Vagina (tissue), 2 donors: ENCODE results near the gene ZNF878. TPM values are rescaled to one million over a fixed set of nuclear protein-coding genes. Genes with fewer than 3 reads are reported as not detected.

Experiments
- DNase-seq, 2 donors: peaks; one replicate each; pipeline ENCODE4 v3.0.0-alpha.2; 2017; ENCODE audit errors: extremely low spot score in 2 of 2
- H3K27ac ChIP-seq: fragments of 200-600 bp; sonication (generic); one replicate; pipeline ENCODE4 v1.5.1; 2019
- H3K27me3 ChIP-seq: fragments of 200-600 bp; sonication (generic); one replicate; pipeline ENCODE4 v1.5.1; 2019
- H3K36me3 ChIP-seq, 2 donors: fragments of 200-600 bp; sonication (generic); one replicate each; pipeline ENCODE4 v1.5.1; 2017 to 2019
- H3K4me1 ChIP-seq: fragments of 200-600 bp; sonication (generic); one replicate; pipeline ENCODE4 v1.5.1; 2019
- H3K4me3 ChIP-seq, 2 donors: fragments of 200-600 bp; sonication (generic); 1 replicate in 1 of 2; 2 replicates in 1 of 2; pipeline ENCODE4 v1.5.1; 2016 to 2019
- H3K9me3 ChIP-seq: fragments of 200-600 bp; sonication (generic); one replicate; pipeline ENCODE4 v1.5.1; 2019
- POLR2A ChIP-seq, 2 donors: fragments of 450-650 bp; IDR thresholded peaks; one replicate each; pipeline ENCODE4 v1.6.1; 2017; ENCODE audit warnings: antibody characterized with exemption in 2 of 2, mild to moderate bottlenecking in 2 of 2, moderate library complexity in 2 of 2
- POLR2AphosphoS5 ChIP-seq, 2 donors: sonication (generic); formaldehyde crosslinking; IDR thresholded peaks; one replicate each; pipeline ENCODE4 v1.9.0; 2017; ENCODE audit warnings: antibody characterized with exemption in 2 of 2, mild to moderate bottlenecking in 2 of 2, low read depth in 1 of 2; ENCODE audit not compliant: insufficient read depth in 1 of 2
- intact Hi-C: fragments of 100-400 bp; cut with DNase I; formaldehyde crosslinking; loops from one replicate; pipeline ENCODE4 v1.15.1; 2023
- total RNA-seq: library from RNA; depleted of rRNA; stranded (reverse); fragments of >200 nt; gene quantifications from one replicate; pipeline ENCODE4 v1.2.3, GENCODE V29; 2016
- TF ChIP-seq, protein P1 (sequence below), 3 experiments: fragments of 450-650 bp in 2 of 3; fragments of 200-600 bp in 1 of 3; sonication (generic) in 1 of 3; IDR thresholded peaks; one replicate each; pipeline ENCODE4 v1.5.1; 2017 to 2019; ENCODE audit warnings: antibody characterized with exemption in 3 of 3, mild to moderate bottlenecking in 2 of 3, moderate library complexity in 2 of 3

The ZNF878 gene
- total RNA-seq = 0.49 TPM

DNA sequence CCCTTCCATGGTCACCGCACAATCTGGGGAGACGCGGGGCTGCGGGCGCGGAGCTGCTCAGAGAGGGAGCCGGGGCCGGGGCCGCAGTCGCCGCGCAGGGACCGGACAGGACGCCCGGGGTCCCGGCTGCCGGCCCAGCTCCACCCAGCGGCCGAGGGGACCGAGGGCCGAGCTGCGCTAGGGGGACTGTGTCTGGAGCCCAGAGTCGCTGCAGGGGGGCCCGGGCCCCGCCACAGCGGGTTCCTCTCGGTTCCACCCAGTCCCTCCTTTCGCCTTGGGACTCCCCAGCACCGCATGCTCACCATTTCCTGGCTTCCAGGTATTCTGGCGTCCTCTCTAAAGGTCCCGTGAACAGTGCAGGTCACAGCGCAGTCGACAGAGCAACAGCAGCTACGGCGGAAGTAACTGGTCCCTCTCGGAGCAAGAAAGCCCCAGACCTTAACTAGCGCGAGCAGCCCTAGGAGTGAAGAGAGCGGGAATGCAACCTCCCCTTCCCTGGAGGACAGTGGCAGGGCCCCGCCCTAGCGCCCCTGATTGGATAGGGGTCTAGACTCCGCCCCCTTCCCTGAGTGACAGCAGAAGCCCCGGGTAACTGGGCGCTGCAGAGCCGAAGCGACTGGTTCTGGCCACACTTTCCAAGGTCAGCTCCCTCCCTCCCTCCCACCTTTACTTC, at the start of gene ZNF878:
ZNF878 (minus strand) TSS at position 465 of the 673 bp plus-strand sequence; CDS start at position 305, 160 bp downstream.
- Histone ChIP-seq H3K27me3 (no peaks in the 10 kb centered on the region), H3K9me3 (no peaks in the 10 kb centered on the region), H3K4me3 (peak within 1 kb of the TSS; percentile 56 to 62), H3K4me1 (peaks cover 11% of the 10 kb centered on the region), H3K27ac (peak within 1 kb of the TSS; percentile 59), H3K36me3 (no peaks in the 10 kb centered on the region)
- intact Hi-C loops = no loop called here
- no peak for DNase-seq
- TF ChIP-seq POLR2AphosphoS5 (IDR thresholded peaks at IDR 0.05; ENCODE audit: insufficient read depth in 1 of 2, low read depth in 1 of 2) (peak; percentile 84 to 87), POLR2A (IDR thresholded peaks at IDR 0.05) (peak; percentile 72 to 82)
- TF ChIP-seq, protein P1, sequence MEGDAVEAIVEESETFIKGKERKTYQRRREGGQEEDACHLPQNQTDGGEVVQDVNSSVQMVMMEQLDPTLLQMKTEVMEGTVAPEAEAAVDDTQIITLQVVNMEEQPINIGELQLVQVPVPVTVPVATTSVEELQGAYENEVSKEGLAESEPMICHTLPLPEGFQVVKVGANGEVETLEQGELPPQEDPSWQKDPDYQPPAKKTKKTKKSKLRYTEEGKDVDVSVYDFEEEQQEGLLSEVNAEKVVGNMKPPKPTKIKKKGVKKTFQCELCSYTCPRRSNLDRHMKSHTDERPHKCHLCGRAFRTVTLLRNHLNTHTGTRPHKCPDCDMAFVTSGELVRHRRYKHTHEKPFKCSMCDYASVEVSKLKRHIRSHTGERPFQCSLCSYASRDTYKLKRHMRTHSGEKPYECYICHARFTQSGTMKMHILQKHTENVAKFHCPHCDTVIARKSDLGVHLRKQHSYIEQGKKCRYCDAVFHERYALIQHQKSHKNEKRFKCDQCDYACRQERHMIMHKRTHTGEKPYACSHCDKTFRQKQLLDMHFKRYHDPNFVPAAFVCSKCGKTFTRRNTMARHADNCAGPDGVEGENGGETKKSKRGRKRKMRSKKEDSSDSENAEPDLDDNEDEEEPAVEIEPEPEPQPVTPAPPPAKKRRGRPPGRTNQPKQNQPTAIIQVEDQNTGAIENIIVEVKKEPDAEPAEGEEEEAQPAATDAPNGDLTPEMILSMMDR (IDR thresholded peaks at IDR 0.05) = no peak

DNA sequence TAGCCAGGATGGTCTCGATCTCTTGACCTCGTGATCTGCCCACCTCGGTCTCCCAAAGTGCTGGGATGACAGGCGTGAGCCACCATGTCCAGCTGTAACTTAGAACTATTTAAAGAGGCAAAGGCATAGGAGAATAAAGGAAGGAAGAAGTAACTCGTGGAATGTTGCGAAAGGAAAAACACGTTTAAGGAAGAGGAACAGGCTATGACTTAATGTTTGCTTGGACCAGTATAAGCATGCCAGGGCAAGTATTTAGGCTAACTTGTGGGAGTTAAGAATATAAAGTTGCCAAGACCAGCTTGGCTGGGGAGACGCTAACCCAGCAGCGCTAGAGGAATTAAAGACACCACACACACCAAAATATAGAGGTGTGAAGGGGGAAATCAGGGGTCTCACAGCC, 45.3 kb upstream of the ZNF878 start:
- H3K36me3 ChIP-seq = no peaks in the 10 kb centered on the region
- no peaks in the 10 kb centered on the region for H3K27me3 ChIP-seq
- intact Hi-C loops = no loop called here
- H3K27ac ChIP-seq = no peak overlapping the region
- TF ChIP-seq POLR2A (IDR thresholded peaks at IDR 0.05) (no peak), POLR2AphosphoS5 (IDR thresholded peaks at IDR 0.05; ENCODE audit: insufficient read depth in 1 of 2, low read depth in 1 of 2) (peak in 1 of 2 donors; percentile 49)
- TF ChIP-seq, protein P1 (IDR thresholded peaks at IDR 0.05) = no peak
- H3K4me1 ChIP-seq = no peaks in the 10 kb centered on the region
- H3K4me3 ChIP-seq = no peak overlapping the region
- no peaks in the 10 kb centered on the region for H3K9me3 ChIP-seq
- no peak for DNase-seq

DNA sequence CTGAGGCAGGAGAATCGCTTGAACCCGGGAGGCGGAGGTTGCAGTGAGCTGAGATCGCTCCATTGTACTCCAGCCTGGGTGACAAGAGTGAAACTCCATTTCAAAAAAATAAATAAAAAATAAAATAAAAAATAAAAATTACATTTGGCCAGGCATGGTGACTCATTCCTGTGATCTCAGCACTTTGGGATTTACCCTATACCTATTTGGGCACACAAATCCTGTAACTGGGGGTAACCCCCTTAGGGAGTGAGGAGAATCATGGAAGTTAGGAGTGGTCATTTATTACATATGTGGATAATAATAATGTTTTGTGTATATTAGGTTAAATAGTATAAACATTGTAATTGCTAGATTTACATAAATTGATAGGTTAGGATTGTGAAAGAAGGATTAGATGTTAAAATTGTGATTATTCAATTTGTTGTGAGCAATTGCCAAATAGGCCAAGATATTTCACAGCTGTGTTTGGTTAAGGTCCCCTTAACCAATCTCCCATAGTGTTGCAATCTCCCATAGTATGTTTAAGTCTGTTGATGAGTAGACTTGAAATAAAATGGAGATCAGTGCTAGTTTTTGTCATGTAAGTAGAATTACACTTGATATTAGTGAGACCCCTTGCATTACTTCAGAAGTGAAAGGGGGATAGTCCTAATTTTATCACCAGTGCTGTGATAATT, 42.5 kb upstream of the ZNF878 start:
- intact Hi-C loops = no loop called here
- DNase-seq = no peak
- no peaks in the 10 kb centered on the region for H3K27me3 ChIP-seq
- H3K27ac ChIP-seq = no peak overlapping the region
- H3K36me3 ChIP-seq = no peaks in the 10 kb centered on the region
- H3K4me3 ChIP-seq = no peak overlapping the region
- peaks cover 12% of the 10 kb centered on the region for H3K4me1 ChIP-seq
- no peaks in the 10 kb centered on the region for H3K9me3 ChIP-seq
- TF ChIP-seq POLR2A (IDR thresholded peaks at IDR 0.05) (no peak), POLR2AphosphoS5 (IDR thresholded peaks at IDR 0.05; ENCODE audit: insufficient read depth in 1 of 2, low read depth in 1 of 2) (no peak)
- TF ChIP-seq, protein P1 (IDR thresholded peaks at IDR 0.05) = no peak

DNA sequence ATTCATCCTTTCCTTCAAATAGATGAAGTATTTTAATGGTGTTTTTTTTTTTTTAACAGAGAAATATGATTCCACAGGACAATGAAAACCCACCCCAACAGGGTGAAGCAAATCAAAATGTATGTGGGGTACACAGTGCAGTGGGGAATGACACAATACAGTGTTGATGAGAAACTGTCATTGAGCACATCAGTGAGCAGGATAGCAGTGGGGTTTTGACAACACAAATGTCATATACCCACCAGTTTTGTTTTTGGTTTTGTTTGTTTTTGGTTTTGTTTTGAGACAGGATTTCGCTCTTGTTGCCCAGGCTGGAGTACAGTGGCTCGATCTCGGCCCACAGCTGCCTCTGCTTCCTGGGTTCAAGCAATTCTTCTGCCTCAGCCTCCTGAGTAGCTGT, 41.0 kb upstream of the ZNF878 start:
- Histone ChIP-seq H3K4me1 (peaks cover 12% of the 10 kb centered on the region), H3K9me3 (no peaks in the 10 kb centered on the region), H3K27me3 (no peaks in the 10 kb centered on the region), H3K27ac (no peak overlapping the region), H3K4me3 (no peak overlapping the region), H3K36me3 (no peaks in the 10 kb centered on the region)
- no peak for DNase-seq
- intact Hi-C loops = no loop called here
- TF ChIP-seq POLR2A (IDR thresholded peaks at IDR 0.05) (no peak), POLR2AphosphoS5 (IDR thresholded peaks at IDR 0.05; ENCODE audit: insufficient read depth in 1 of 2, low read depth in 1 of 2) (no peak)
- TF ChIP-seq, protein P1 (IDR thresholded peaks at IDR 0.05) = no peak

DNA sequence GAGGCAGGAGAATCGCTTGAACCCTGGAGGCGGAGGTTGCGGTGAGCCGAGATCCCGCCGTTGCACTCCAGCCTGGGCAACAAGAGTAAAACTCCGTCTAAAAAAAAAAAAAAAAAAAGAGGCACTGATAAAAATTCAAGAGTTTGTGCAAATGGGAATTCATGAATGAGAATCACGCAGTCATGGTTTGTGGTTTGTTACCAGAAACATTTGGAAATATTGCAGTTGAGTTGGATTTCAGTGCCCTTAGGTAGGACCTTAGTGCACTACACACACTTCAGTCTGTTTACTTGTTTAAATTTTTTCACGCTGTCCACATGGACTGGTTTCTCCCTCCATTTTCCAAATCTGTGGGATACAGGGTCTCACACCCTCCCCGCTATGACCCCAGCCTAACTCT, 40.2 kb upstream of the ZNF878 start:
- peaks cover 12% of the 10 kb centered on the region for H3K4me1 ChIP-seq
- H3K36me3 ChIP-seq = no peaks in the 10 kb centered on the region
- H3K27ac ChIP-seq = peak overlapping the region; percentile 79
- H3K27me3 ChIP-seq = no peaks in the 10 kb centered on the region
- intact Hi-C loops = no loop called here
- no peak for DNase-seq
- TF ChIP-seq, protein P1 (IDR thresholded peaks at IDR 0.05) = no peak
- TF ChIP-seq POLR2AphosphoS5 (IDR thresholded peaks at IDR 0.05; ENCODE audit: insufficient read depth in 1 of 2, low read depth in 1 of 2) (no peak), POLR2A (IDR thresholded peaks at IDR 0.05) (no peak)
- H3K9me3 ChIP-seq = no peaks in the 10 kb centered on the region
- H3K4me3 ChIP-seq = peak overlapping the region; percentile 51 to 73
